ENCODE measurements around the gene SLC22A4.

Gene SLC22A4

GRCh38 chr5:132353486-132353995 is 59.3 kb downstream of the SLC22A4 start:
- DNase-seq: no peak

- DNase-seq: no peak
These were observed 60.4 kb downstream of the SLC22A4 start for GRCh38 chr5:132354381-132355139.

GRCh38 chr5:132355140-132355765 is 61.1 kb downstream of the SLC22A4 start:
- no peak for DNase-seq

- no peak for DNase-seq
These were observed 64.6 kb downstream of the SLC22A4 start for GRCh38 chr5:132358775-132359174.

GRCh38 chr5:132362086-132362485 is 67.9 kb downstream of the SLC22A4 start:
- no peak for DNase-seq

- no peak for DNase-seq
These were observed 69.4 kb downstream of the SLC22A4 start for GRCh38 chr5:132363431-132364112.

- no peak for DNase-seq
These were observed 70.1 kb downstream of the SLC22A4 start for GRCh38 chr5:132364319-132364718.

GRCh38 chr5:132365213-132365612 is 71.0 kb downstream of the SLC22A4 start:
- no peak for DNase-seq

- no peak for DNase-seq
These were observed 74.0 kb downstream of the SLC22A4 start for GRCh38 chr5:132368186-132368585.

GRCh38 chr5:132369007-132369473 is 74.8 kb downstream of the SLC22A4 start:
- no peak for DNase-seq

- peak; percentile 41 for DNase-seq
These were observed 75.4 kb downstream of the SLC22A4 start, which contains the start of gene SLC22A5 for GRCh38 chr5:132369474-132370180. Gene SLC22A5 (plus strand): TSS chr5:132369710. CDS start chr5:132369973, 263 bp downstream.

- no peak for DNase-seq
These were observed 76.2 kb downstream of the SLC22A4 start for GRCh38 chr5:132370181-132370970.

GRCh38 chr5:132370971-132371602 is 76.9 kb downstream of the SLC22A4 start:
- no peak for DNase-seq

GRCh38 chr5:132371603-132371994 is 77.4 kb downstream of the SLC22A4 start:
- no peak for DNase-seq

- DNase-seq: no peak
These were observed 77.9 kb downstream of the SLC22A4 start for GRCh38 chr5:132372127-132372526.

- DNase-seq: no peak
These were observed 78.3 kb downstream of the SLC22A4 start for GRCh38 chr5:132372542-132372941.

- DNase-seq: no peak
These were observed 81.8 kb downstream of the SLC22A4 start for GRCh38 chr5:132375957-132376356.

GRCh38 chr5:132376694-132377641 is 82.8 kb downstream of the SLC22A4 start:
- no peak for DNase-seq

GRCh38 chr5:132377738-132378137 is 83.5 kb downstream of the SLC22A4 start:
- no peak for DNase-seq

- no peak for DNase-seq
These were observed 84.4 kb downstream of the SLC22A4 start for GRCh38 chr5:132378580-132378979.

All from NCI-H1048 (cell line).